HepG2 (cell line): ENCODE measurements around the gene B3GALNT2. TPM values are rescaled to one million over a fixed set of nuclear protein-coding genes. Genes with fewer than 3 reads are reported as not detected.

Source experiments
- ATAD3A ChIP-seq: sonication (generic); formaldehyde crosslinking; IDR thresholded peaks from 2 replicates; pipeline ENCODE4 v1.4.0; 2020; ENCODE audit warnings: missing genetic modification reagents
- FOXO4 ChIP-seq: sonication (generic); formaldehyde crosslinking; conservative IDR thresholded peaks from 2 replicates; pipeline ENCODE4 v1.8.1; 2023; ENCODE audit warnings: missing genetic modification reagents
- IRF1 ChIP-seq: sonication (generic); formaldehyde crosslinking; IDR thresholded peaks from 2 replicates; pipeline ENCODE4 v1.4.0; 2020; ENCODE audit warnings: low read depth, mild to moderate bottlenecking, missing genetic modification reagents
- KAT7 ChIP-seq: IDR thresholded peaks from 2 replicates; pipeline ENCODE4 v1.6.1; 2018; ENCODE audit warnings: borderline replicate concordance, missing compliant biosample characterization
- MYPOP ChIP-seq: sonication (generic); formaldehyde crosslinking; IDR thresholded peaks from 2 replicates; pipeline ENCODE4 v1.8.1; 2023; ENCODE audit warnings: mild to moderate bottlenecking, moderate library complexity, missing genetic modification reagents
- NFE2 ChIP-seq: sonication (generic); formaldehyde crosslinking; IDR thresholded peaks from 2 replicates; pipeline ENCODE4 v1.4.0; 2020; ENCODE audit warnings: missing genetic modification reagents
- PRPF4 ChIP-seq: fragments of 200-400 bp; formaldehyde crosslinking; IDR thresholded peaks from 2 replicates; pipeline ENCODE4 v1.6.1; 2016; ENCODE audit warnings: low read length, low read depth; ENCODE audit not compliant: poor library complexity, severe bottlenecking
- REPIN1 ChIP-seq: sonication (generic); formaldehyde crosslinking; IDR thresholded peaks from 2 replicates; pipeline ENCODE4 v1.8.0; 2022; ENCODE audit warnings: missing genetic modification reagents, low read depth, mild to moderate bottlenecking, borderline replicate concordance
- RFXAP ChIP-seq: sonication (generic); formaldehyde crosslinking; IDR thresholded peaks from 2 replicates; pipeline ENCODE4 v1.4.0; 2020; ENCODE audit warnings: missing genetic modification reagents, borderline replicate concordance
- TAF1 ChIP-seq: sonication (generic); formaldehyde crosslinking; IDR thresholded peaks from 2 replicates; pipeline ENCODE4 v1.4.0; 2020; ENCODE audit warnings: missing genetic modification reagents
- ZNF407 ChIP-seq: sonication (generic); formaldehyde crosslinking; IDR thresholded peaks from one replicate; pipeline ENCODE4 v1.5.1; 2020; ENCODE audit warnings: mild to moderate bottlenecking, missing genetic modification reagents; ENCODE audit errors: not compliant biosample characterization
- ZNF574 ChIP-seq: sonication (generic); formaldehyde crosslinking; IDR thresholded peaks from 2 replicates; pipeline ENCODE4 v1.4.0; 2020; ENCODE audit warnings: missing genetic modification reagents
- ZNF576 ChIP-seq: sonication (generic); formaldehyde crosslinking; IDR thresholded peaks from 2 replicates; pipeline ENCODE4 v1.4.0; 2020; ENCODE audit warnings: mild to moderate bottlenecking, missing genetic modification reagents
- ZNF614 ChIP-seq: IDR thresholded peaks from 2 replicates; pipeline ENCODE4 v1.6.1; 2018; ENCODE audit warnings: missing biosample characterization, missing genetic modification reagents, inconsistent platforms, borderline replicate concordance
- ZNF761 ChIP-seq: sonication (generic); formaldehyde crosslinking; conservative IDR thresholded peaks from 2 replicates; pipeline ENCODE4 v1.4.0; 2020; ENCODE audit warnings: mild to moderate bottlenecking, missing genetic modification reagents
- polyA plus RNA-seq, 8 experiments: library from polyadenylated mRNA; depleted of rRNA in 3 of 8; stranded (reverse) in 7 of 8; unstranded in 1 of 8; fragments of >200 nt; fragmentation: Illumina TruSeq in 4 of 8; extraction: Trizol in 4 of 8; gene quantifications; 2 replicates each; pipeline versions ENCODE4 v1.2.1 to v1.2.3, GENCODE V29; 2011 to 2016; ENCODE audit warnings: low read depth in 4 of 8, missing spikeins in 1 of 8, mixed read lengths in 1 of 8; ENCODE audit not compliant: insufficient read depth in 1 of 8
- total RNA-seq, 5 experiments: library from RNA; depleted of rRNA; stranded (reverse); fragments of >200 nt; fragmentation: Illumina TruSeq; extraction: Trizol; gene quantifications; 2 replicates each; pipeline ENCODE4 v1.2.3, GENCODE V29; 2016; ENCODE audit warnings: low read depth in 1 of 5

B3GALNT2 gene
- total and polyA plus RNA-seq, 2 of the 13 experiments (the other 11 are each of a cell fraction or from before 2014, with no cell fraction given), result 16.5 to 28.9 TPM

- no peak; the same call in 1 of the 2 replicates for TF ChIP-seq KAT7
- no peak for TF ChIP-seq IRF1
- no peak for TF ChIP-seq NFE2 (CRISPR knock-in tag)
- no peak for TF ChIP-seq MYPOP (CRISPR knock-in tag)
- no peak for TF ChIP-seq ZNF574
- TF ChIP-seq ATAD3A (CRISPR knock-in tag), result no peak
- no peak for TF ChIP-seq PRPF4
- no peak for TF ChIP-seq REPIN1 (CRISPR knock-in tag)
- peak; percentile 15; the same call in 1 of the 2 replicates for TF ChIP-seq TAF1 (CRISPR knock-in tag)
- TF ChIP-seq ZNF761 (CRISPR knock-in tag), result peak; percentile 84; the same call in 1 of the 2 replicates
- no peak for TF ChIP-seq ZNF576 (CRISPR knock-in tag)
- no peak for TF ChIP-seq ZNF407 (CRISPR knock-in tag)
- TF ChIP-seq RFXAP (CRISPR knock-in tag), result peak; percentile 49; the same call in 1 of the 2 replicates
- no peak for TF ChIP-seq ZNF614 (CRISPR knock-in tag)
- TF ChIP-seq FOXO4 (CRISPR knock-in tag), result no peak
Measured at GRCh38 chr1:235504122-235504493, at the start of gene B3GALNT2 (continued).
